Heart left ventricle (tissue), 16 donors: ENCODE measurements around the gene LRP5. TPM values are rescaled to one million over a fixed set of nuclear protein-coding genes. Genes with fewer than 3 reads are reported as not detected.

Source experiments
- ATAC-seq, 4 donors: fragments of 200-7000 bp; cut with Tn5 transposase; one replicate each; pipeline ENCODE4 v1.9.1; 2020 to 2022; ENCODE audit warnings: moderate library complexity in 4 of 4, mild to moderate bottlenecking in 3 of 4, moderate number of reproducible peaks in 1 of 4
- DNase-seq, 5 donors: peaks; one replicate each; pipeline ENCODE4 v3.0.0-alpha.2; 2020
- H3K27ac ChIP-seq, 12 donors: fragments of 200-600 bp; sonication (generic) in 4 of 12; one replicate each; pipeline versions ENCODE4 v1.5.0 to v1.8.0; 2016 to 2022; ENCODE audit warnings: mild to moderate bottlenecking in 2 of 12
- H3K27me3 ChIP-seq, 9 donors: fragments of 200-600 bp; sonication (generic) in 2 of 9; one replicate each; pipeline versions ENCODE4 v1.5.1 to v1.8.0; 2016 to 2022; ENCODE audit warnings: mild to moderate bottlenecking in 3 of 9
- H3K36me3 ChIP-seq, 9 donors: fragments of 200-600 bp; sonication (generic) in 2 of 9; one replicate each; pipeline versions ENCODE4 v1.5.0 to v1.8.0; 2018 to 2022; ENCODE audit warnings: mild to moderate bottlenecking in 2 of 9
- H3K4me1 ChIP-seq, 12 donors: fragments of 200-600 bp; sonication (generic) in 4 of 12; one replicate each; pipeline versions ENCODE4 v1.5.0 to v1.8.0; 2016 to 2022; ENCODE audit warnings: mild to moderate bottlenecking in 3 of 12
- H3K4me3 ChIP-seq, 12 donors: fragments of 200-600 bp; sonication (generic) in 4 of 12; one replicate each; pipeline versions ENCODE4 v1.5.0 to v1.8.0; 2017 to 2022; ENCODE audit warnings: mild to moderate bottlenecking in 9 of 12, moderate library complexity in 4 of 12
- H3K9me3 ChIP-seq, 12 donors: fragments of 200-600 bp; sonication (generic) in 4 of 12; one replicate each; pipeline versions ENCODE4 v1.5.0 to v1.8.0; 2016 to 2022; ENCODE audit warnings: mild to moderate bottlenecking in 1 of 12
- POLR2A ChIP-seq, 2 donors: fragments of 450-650 bp; IDR thresholded peaks; one replicate each; pipeline ENCODE4 v1.6.1; 2017; ENCODE audit warnings: antibody characterized with exemption in 2 of 2, mild to moderate bottlenecking in 2 of 2, moderate library complexity in 2 of 2
- WGBS, 4 donors: extraction: QIAGEN DNeasy Blood & Tissue Kit in 2 of 4; methylation state at CpG; one replicate each; pipeline versions ENCODE4 v1.1.5 to v1.1.7; 2013 to 2018; 5-methylcytosine and 5-hydroxymethylcytosine counted together
- intact Hi-C, 10 donors: fragments of 100-400 bp; cut with DNase I; formaldehyde crosslinking; loops; one replicate each; pipeline versions ENCODE4 v1.11.1 to v1.14.2; 2022
- polyA plus RNA-seq, 2 donors: library from polyadenylated mRNA; stranded (reverse); fragments of 200-250 nt; gene quantifications; one replicate each; pipeline ENCODE4 v1.2.3, GENCODE V29; 2013
- total RNA-seq, 9 donors: library from RNA; depleted of rRNA in 2 of 9; stranded (reverse); fragments of >200 nt in 2 of 9; fragmentation: NEBNext Ultra II Directional in 3 of 9; extraction: Animal tissue kit (Norgen Biotek cat#: 25700) in 3 of 9; gene quantifications; one replicate each; pipeline versions ENCODE4 v1.1.0 to v1.2.4, GENCODE V29; 2016 to 2023
- TF ChIP-seq, protein P1 (sequence below), 12 donors: fragments of 200-600 bp; sonication (generic) in 4 of 12; IDR thresholded peaks; one replicate each; pipeline versions ENCODE4 v1.5.0 to v1.8.0; 2018 to 2022; ENCODE audit warnings: antibody characterized with exemption in 12 of 12, mild to moderate bottlenecking in 5 of 12
- donor health status: ischemic (EF 13 %, LVEDD 7.1; RV severe dilation, severe dysfunction).
- donor health status: healthy with polysubstance abuse.
- donor health status: DM: no; HTN: yes; CAD: no.
- donor health status: DM: no; HTN: no; CAD: no.
- donor health status: ischemic (EF 25% LVEDD 6.9; RV normal size, moderate dysfunction).
- donor health status: ischemic (EF 25% LVEDD 5.7; RV mildly dilated, moderate dysfunction).
- donor health status: healthy.
- donor health status: DM: yes; HTN: yes; CAD: no.
- donor health status: ischemic (EF 35%, LVEDD 5.7; RV mildly dilated, moderate dysfunction).
- donor health status: nonischemic (EF 11% LVEDD 7.7; RV severe dilation, severe dysfunction).
- donor health status: DM: yes; HTN: yes; CAD: no.
- donor health status: PGD.
- donor health status: ischemic (EF 29% LVEDD 5.4; RV normal size, mild dysfunction).
- donor health status: nonischemic (EF 23%, LVEDD 6.1; RV moderate dilation, normal function).

The LRP5 gene
- total and polyA plus RNA-seq, 11 donors: 30.2 to 62.5 (median 39.8) TPM

- H3K36me3 ChIP-seq: peaks cover 0 to 52% (median 27%) of the 10 kb centered on the region in 9 donors
- DNase-seq: no peak
- H3K27ac ChIP-seq: no peak overlapping the region
- no peak overlapping the region for H3K4me3 ChIP-seq
- no peak for ATAC-seq
- whole genome bisulfite sequencing, 4 donors: 95 to 97% (median 96%) methylated on average over 27 to 52 of the region's 52 CpGs
- H3K27me3 ChIP-seq: no peaks in the 10 kb centered on the region
- intact Hi-C loops: loop anchor here in 1 of 10 donors (5.0 kb wide), 1 partner anchor 129 kb away; no protein-coding TSS in a partner anchor
- peaks cover 0 to 29% (median 22%) of the 10 kb centered on the region in 12 donors for H3K4me1 ChIP-seq
- TF ChIP-seq, protein P1, sequence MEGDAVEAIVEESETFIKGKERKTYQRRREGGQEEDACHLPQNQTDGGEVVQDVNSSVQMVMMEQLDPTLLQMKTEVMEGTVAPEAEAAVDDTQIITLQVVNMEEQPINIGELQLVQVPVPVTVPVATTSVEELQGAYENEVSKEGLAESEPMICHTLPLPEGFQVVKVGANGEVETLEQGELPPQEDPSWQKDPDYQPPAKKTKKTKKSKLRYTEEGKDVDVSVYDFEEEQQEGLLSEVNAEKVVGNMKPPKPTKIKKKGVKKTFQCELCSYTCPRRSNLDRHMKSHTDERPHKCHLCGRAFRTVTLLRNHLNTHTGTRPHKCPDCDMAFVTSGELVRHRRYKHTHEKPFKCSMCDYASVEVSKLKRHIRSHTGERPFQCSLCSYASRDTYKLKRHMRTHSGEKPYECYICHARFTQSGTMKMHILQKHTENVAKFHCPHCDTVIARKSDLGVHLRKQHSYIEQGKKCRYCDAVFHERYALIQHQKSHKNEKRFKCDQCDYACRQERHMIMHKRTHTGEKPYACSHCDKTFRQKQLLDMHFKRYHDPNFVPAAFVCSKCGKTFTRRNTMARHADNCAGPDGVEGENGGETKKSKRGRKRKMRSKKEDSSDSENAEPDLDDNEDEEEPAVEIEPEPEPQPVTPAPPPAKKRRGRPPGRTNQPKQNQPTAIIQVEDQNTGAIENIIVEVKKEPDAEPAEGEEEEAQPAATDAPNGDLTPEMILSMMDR (IDR thresholded peaks at IDR 0.05): no peak
- TF ChIP-seq POLR2A (IDR thresholded peaks at IDR 0.05): no peak
- H3K9me3 ChIP-seq: no peaks in the 10 kb centered on the region
Measured at GRCh38 chr11:68386331-68386978, 74.1 kb downstream of the LRP5 start.

GRCh38 chr11:68387840-68388239 is 75.4 kb downstream of the LRP5 start:
- H3K27ac ChIP-seq: peak overlapping the region in 1 of 12 donors; percentile 57
- H3K4me1 ChIP-seq: peaks cover 0 to 15% (median 11%) of the 10 kb centered on the region in 12 donors
- no peaks in the 10 kb centered on the region for H3K27me3 ChIP-seq
- H3K36me3 ChIP-seq: peaks cover 0 to 66% (median 33%) of the 10 kb centered on the region in 9 donors
- TF ChIP-seq, protein P1 (IDR thresholded peaks at IDR 0.05): no peak
- TF ChIP-seq POLR2A (IDR thresholded peaks at IDR 0.05): no peak
- ATAC-seq (no peak), DNase-seq (peak in 1 of 5 donors; percentile 51)
- intact Hi-C loops: loop anchor here in 1 of 10 donors (5.0 kb wide), 1 partner anchor 131 kb away; no protein-coding TSS in a partner anchor
- no peaks in the 10 kb centered on the region for H3K9me3 ChIP-seq
- WGBS, 4 donors: 90 to 94% (median 91%) methylated on average over 12 to 13 of the region's 13 CpGs
- no peak overlapping the region for H3K4me3 ChIP-seq

- Histone ChIP-seq H3K27me3 (no peaks in the 10 kb centered on the region), H3K27ac (peak overlapping the region in 1 of 12 donors; percentile 57), H3K36me3 (peaks cover 0 to 74% (median 36%) of the 10 kb centered on the region in 9 donors), H3K4me3 (no peak overlapping the region), H3K9me3 (no peaks in the 10 kb centered on the region), H3K4me1 (peaks cover 0 to 8% (median 3%) of the 10 kb centered on the region in 12 donors)
- intact Hi-C loops: loop anchor here in 1 of 10 donors (5.0 kb wide), 1 partner anchor 131 kb away; no protein-coding TSS in a partner anchor
- ATAC-seq: no peak
- 82 to 91% (median 86%) methylated on average over 11 of the region's 11 CpGs for WGBS, 4 donors
- TF ChIP-seq, protein P1 (IDR thresholded peaks at IDR 0.05): peak in 1 of 12 donors; percentile 7
- no peak for TF ChIP-seq POLR2A (IDR thresholded peaks at IDR 0.05)
- no peak for DNase-seq
Measured at GRCh38 chr11:68388595-68389198, 76.3 kb downstream of the LRP5 start.

DNA sequence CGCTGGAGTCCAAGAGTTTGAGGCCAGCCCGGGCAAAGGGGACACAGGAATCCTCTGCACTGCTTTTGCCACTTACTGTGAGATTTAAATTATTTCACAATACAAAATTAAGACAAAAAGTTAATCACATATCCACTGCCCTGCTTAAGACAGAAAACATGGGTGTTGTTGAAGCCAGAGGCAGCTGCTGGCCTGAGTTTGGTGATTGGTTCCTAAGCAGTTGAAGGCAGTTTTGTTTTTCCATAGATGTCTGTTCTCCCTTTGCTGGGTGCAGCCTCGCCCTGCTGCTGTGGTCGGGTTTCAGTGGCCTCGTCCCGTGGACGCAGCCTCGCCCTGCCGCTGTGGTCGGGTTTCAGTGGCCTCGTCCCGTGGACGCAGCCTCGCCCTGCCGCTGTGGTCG is 77.9 kb downstream of the LRP5 start:
- H3K27ac ChIP-seq: peak overlapping the region in 1 of 12 donors; percentile 57
- no peaks in the 10 kb centered on the region for H3K27me3 ChIP-seq
- H3K4me1 ChIP-seq: no peaks in the 10 kb centered on the region
- H3K4me3 ChIP-seq: no peak overlapping the region
- peaks cover 0 to 80% (median 36%) of the 10 kb centered on the region in 9 donors for H3K36me3 ChIP-seq
- DNase-seq (no peak), ATAC-seq (no peak)
- WGBS, 4 donors: 96 to 97% (median 97%) methylated on average over 16 of the region's 16 CpGs
- TF ChIP-seq POLR2A (IDR thresholded peaks at IDR 0.05): no peak
- TF ChIP-seq, protein P1 (IDR thresholded peaks at IDR 0.05): no peak
- H3K9me3 ChIP-seq: no peaks in the 10 kb centered on the region
- intact Hi-C loops: loop anchor here in 2 of 10 donors (10.0 kb wide), 1 partner anchor 54 kb away; no protein-coding TSS in a partner anchor
